GM12878 (cell line): ENCODE data around the gene CADPS.

Experiments
- ATF7 ChIP-seq: fragments of 450-650 bp; IDR thresholded peaks from 2 replicates; pipeline ENCODE4 v1.6.1; 2016; ENCODE audit warnings: low read depth, mild to moderate bottlenecking
- CTCF ChIP-seq, 3 experiments: IDR thresholded peaks in 2 of 3; conservative IDR thresholded peaks in 1 of 3; 2 replicates each; pipeline ENCODE4 v1.5.1; 2011; ENCODE audit warnings: low read depth in 3 of 3, low read length in 3 of 3, mild to moderate bottlenecking in 3 of 3, control low read depth in 2 of 3, moderate library complexity in 2 of 3, inconsistent platforms in 1 of 3, mixed read lengths in 1 of 3; ENCODE audit not compliant: control insufficient read depth in 2 of 3, insufficient read depth in 1 of 3; ENCODE audit errors: extremely low read depth in 1 of 3
- FOS ChIP-seq: IDR thresholded peaks from 3 replicates; pipeline ENCODE4 v1.6.1; 2011; ENCODE audit warnings: borderline replicate concordance; ENCODE audit not compliant: insufficient read length; ENCODE audit errors: extremely low read depth
- LARP7 ChIP-seq: fragments of 450-650 bp; IDR thresholded peaks from 2 replicates; pipeline ENCODE4 v1.6.1; 2017; ENCODE audit warnings: mild to moderate bottlenecking
- MYC ChIP-seq: IDR thresholded peaks from 2 replicates; pipeline ENCODE4 v1.6.1; 2011; ENCODE audit warnings: mild to moderate bottlenecking, low read length, moderate library complexity, inconsistent platforms; ENCODE audit not compliant: insufficient read depth, insufficient replicate concordance, insufficient read length, severe bottlenecking
- NFYB ChIP-seq: IDR thresholded peaks from 2 replicates; pipeline ENCODE4 v1.6.1; 2011; ENCODE audit warnings: low read depth, mild to moderate bottlenecking, low read length, improper control_type of control experiment, moderate library complexity; ENCODE audit not compliant: insufficient read depth
- POLR2A ChIP-seq: IDR thresholded peaks from 2 replicates; pipeline ENCODE4 v1.6.1; 2011; ENCODE audit warnings: low read depth, mild to moderate bottlenecking, low read length
- POLR2AphosphoS5 ChIP-seq: IDR thresholded peaks from 2 replicates; pipeline ENCODE4 v1.6.1; 2011; ENCODE audit warnings: mild to moderate bottlenecking, low read length, inconsistent platforms
- RCOR1 ChIP-seq: conservative IDR thresholded peaks from 2 replicates; pipeline ENCODE4 v1.6.1; 2012; ENCODE audit warnings: low read depth, low read length, improper control_type of control experiment
- ZSCAN29 ChIP-seq: fragments of 450-650 bp; IDR thresholded peaks from 2 replicates; pipeline ENCODE4 v1.6.1; 2017; ENCODE audit warnings: mild to moderate bottlenecking, moderate library complexity

- TF ChIP-seq FOS (no peak), MYC (no peak), RCOR1 (no peak), NFYB (no peak), ATF7 (no peak), POLR2A (no peak), CTCF (IDR thresholded peaks at IDR 0.05 in 2 of 3, conservative IDR thresholded peaks at IDR 0.05 in 1 of 3; ENCODE audit: control insufficient read depth in 2 of 3, extremely low read depth in 1 of 3, insufficient read depth in 1 of 3, low read depth in 3 of 3, low read length in 3 of 3) (no peak), LARP7 (no peak), POLR2AphosphoS5 (no peak), ZSCAN29 (no peak)
These were observed 29.2 kb downstream of the CADPS start for GRCh38 chr3:62845996-62846395.
